Neuronal stem cell (in vitro differentiated cells): ENCODE measurements around the gene FOXD3. TPM values are rescaled to one million over a fixed set of nuclear protein-coding genes. Genes with fewer than 3 reads are reported as not detected.

Experiments
- DNase-seq: peaks from one replicate; pipeline ENCODE4 v3.0.0-alpha.2; 2013; ENCODE audit warnings: low spot score
- H2AFZ ChIP-seq: one replicate; pipeline ENCODE4 v1.6.1; 2013; ENCODE audit warnings: mild to moderate bottlenecking, low read length, inconsistent platforms
- H2AK5ac ChIP-seq: 2 replicates; pipeline ENCODE4 v1.6.1; 2013; ENCODE audit warnings: low read depth, mild to moderate bottlenecking, inconsistent platforms, low read length, moderate library complexity, mixed read lengths
- H2BK120ac ChIP-seq: 2 replicates; pipeline ENCODE4 v1.6.1; 2013; ENCODE audit warnings: low read depth, mild to moderate bottlenecking, inconsistent platforms, low read length, moderate library complexity, mixed read lengths
- H2BK12ac ChIP-seq: one replicate; pipeline ENCODE4 v1.6.1; 2013; ENCODE audit warnings: low read length, inconsistent platforms
- H2BK15ac ChIP-seq: 2 replicates; pipeline ENCODE4 v1.6.1; 2013; ENCODE audit warnings: mild to moderate bottlenecking, low read length, inconsistent platforms, mixed read lengths
- H2BK5ac ChIP-seq: one replicate; pipeline ENCODE4 v1.6.1; 2013; ENCODE audit warnings: inconsistent platforms, mild to moderate bottlenecking, low read length, moderate library complexity
- H3K14ac ChIP-seq: one replicate; pipeline ENCODE4 v1.6.1; 2013; ENCODE audit warnings: low read length, inconsistent platforms
- H3K18ac ChIP-seq: 2 replicates; pipeline ENCODE4 v1.6.1; 2013; ENCODE audit warnings: low read length, inconsistent platforms
- H3K23ac ChIP-seq: 2 replicates; pipeline ENCODE4 v1.6.1; 2013; ENCODE audit warnings: low read depth, mild to moderate bottlenecking, mixed read lengths, low read length, inconsistent platforms; ENCODE audit not compliant: poor library complexity
- H3K27ac ChIP-seq: replicated peaks from 3 replicates; pipeline ENCODE4 v1.5.1; 2013; ENCODE audit warnings: low read length, inconsistent platforms
- H3K27me3 ChIP-seq, 3 experiments: 2 replicates each; pipeline ENCODE4 v1.6.1; 2013; ENCODE audit warnings: low read length in 3 of 3, mild to moderate bottlenecking in 2 of 3, inconsistent platforms in 1 of 3, low read depth in 1 of 3, mixed read lengths in 1 of 3, moderate library complexity in 1 of 3; ENCODE audit not compliant: control insufficient read depth in 3 of 3, insufficient read depth in 3 of 3
- H3K36me3 ChIP-seq, 2 donors: replicated peaks in 1 of 2; 2 replicates each; pipeline ENCODE4 v1.6.1; 2013; ENCODE audit warnings: low read length in 2 of 2; ENCODE audit not compliant: control insufficient read depth in 2 of 2, insufficient read depth in 2 of 2
- H3K4ac ChIP-seq: 2 replicates; pipeline ENCODE4 v1.6.1; 2013; ENCODE audit warnings: inconsistent platforms, mild to moderate bottlenecking, low read length, moderate library complexity
- H3K4me1 ChIP-seq, 2 donors: 1 replicate in 1 of 2; 2 replicates in 1 of 2; pipeline ENCODE4 v1.6.1; 2013; ENCODE audit warnings: low read length in 2 of 2, low read depth in 1 of 2; ENCODE audit not compliant: control insufficient read depth in 2 of 2, insufficient read depth in 1 of 2
- H3K4me2 ChIP-seq: one replicate; pipeline ENCODE4 v1.6.1; 2013; ENCODE audit warnings: mild to moderate bottlenecking, low read length, inconsistent platforms; ENCODE audit not compliant: insufficient read depth, poor library complexity, severe bottlenecking
- H3K4me3 ChIP-seq, 2 donors: 2 replicates each; pipeline ENCODE4 v1.5.1; 2013; ENCODE audit warnings: low read length in 2 of 2, mild to moderate bottlenecking in 2 of 2, inconsistent platforms in 1 of 2, moderate library complexity in 1 of 2
- H3K79me1 ChIP-seq: one replicate; pipeline ENCODE4 v1.6.1; 2013; ENCODE audit warnings: low read depth, mild to moderate bottlenecking, inconsistent platforms, low read length, moderate library complexity
- H3K9ac ChIP-seq: one replicate; pipeline ENCODE4 v1.6.1; 2013; ENCODE audit warnings: mild to moderate bottlenecking, low read depth, low read length, inconsistent platforms; ENCODE audit not compliant: poor library complexity
- H3K9me3 ChIP-seq, 2 donors: replicated peaks in 1 of 2; 2 replicates each; pipeline versions ENCODE3 to v1.6.1; 2013; ENCODE audit warnings: low read length in 2 of 2, mild to moderate bottlenecking in 2 of 2, inconsistent platforms in 1 of 2, low read depth in 1 of 2, mixed read lengths in 1 of 2, moderate library complexity in 1 of 2; ENCODE audit not compliant: control insufficient read depth in 2 of 2, insufficient read depth in 1 of 2
- H4K8ac ChIP-seq: one replicate; pipeline ENCODE4 v1.6.1; 2013; ENCODE audit warnings: low read depth, mild to moderate bottlenecking, inconsistent platforms, low read length, moderate library complexity
- H4K91ac ChIP-seq: one replicate; pipeline ENCODE4 v1.6.1; 2013; ENCODE audit warnings: low read length, low read depth, mild to moderate bottlenecking, inconsistent platforms; ENCODE audit not compliant: poor library complexity
- WGBS, 2 donors: extraction: QIAGEN DNeasy Blood & Tissue Kit; methylation state at CpG; one replicate each; pipeline ENCODE4 v1.1.7; 2013; ENCODE audit warnings: missing lambda C conversion rate in 2 of 2, mixed read lengths in 1 of 2; ENCODE audit not compliant: insufficient read length in 2 of 2, insufficient replicate concordance in 1 of 2; ENCODE audit errors: extremely low coverage in 2 of 2; 5-methylcytosine and 5-hydroxymethylcytosine counted together
- small RNA-seq: library from polyadenylated mRNA; stranded (forward); fragments of <200 nt; extraction: miRNeasy Mini kit (QIAGEN cat#:217004); gene quantifications from one replicate; pipeline ENCODE3, GENCODE V24; 2013; ENCODE audit not compliant: insufficient read depth

The FOXD3 gene

DNA sequence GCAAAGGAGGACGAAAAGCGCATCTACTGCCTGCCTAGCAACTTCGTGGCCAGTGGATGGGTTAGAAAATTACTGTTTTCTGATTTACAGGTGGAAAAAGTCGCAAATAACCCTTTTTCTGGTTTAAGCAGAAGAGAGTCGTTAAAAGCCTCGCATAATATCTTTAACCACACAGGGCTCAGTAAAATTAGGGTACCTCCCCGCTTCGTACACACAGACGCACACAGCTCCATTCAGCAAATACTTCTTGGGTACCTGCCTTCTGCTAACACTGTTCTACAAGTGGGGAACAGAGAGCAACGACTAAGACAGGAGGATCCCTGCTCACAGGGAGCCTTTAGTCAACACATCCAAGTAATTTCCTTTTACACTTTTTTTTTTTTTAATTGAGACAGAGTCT lies 45.8 kb downstream of the FOXD3 start:
- no peak overlapping the region for H2AK5ac ChIP-seq
- H3K27me3 ChIP-seq = peaks cover 0 to 3% (median 0%) of the 10 kb centered on the region in 3 experiments
- no peak overlapping the region for H2BK12ac ChIP-seq
- H3K9ac ChIP-seq = peak overlapping the region; percentile 99
- H3K9me3 ChIP-seq = no peaks in the 10 kb centered on the region
- no peak overlapping the region for H2BK120ac ChIP-seq
- no peak for DNase-seq
- no peaks in the 10 kb centered on the region for H3K79me1 ChIP-seq
- no peak overlapping the region for H3K27ac ChIP-seq
- peak overlapping the region; percentile 52 for H4K8ac ChIP-seq
- peak overlapping the region; percentile 100 for H3K18ac ChIP-seq
- peak overlapping the region; percentile 99 for H3K14ac ChIP-seq
- no peak overlapping the region for H3K4ac ChIP-seq
- no peak overlapping the region for H4K91ac ChIP-seq
- WGBS, 2 donors = no CpG with 5 or more reads among the region's 10 CpGs
- no peak overlapping the region for H2BK15ac ChIP-seq
- H3K4me1 ChIP-seq = peaks cover 4 to 5% of the 10 kb centered on the region in 2 donors
- H3K36me3 ChIP-seq = peaks cover 0 to 27% of the 10 kb centered on the region in 2 donors
- peak overlapping the region; percentile 96 to 97 for H3K4me3 ChIP-seq
- peak overlapping the region; percentile 98 for H2BK5ac ChIP-seq
- H3K23ac ChIP-seq = no peak overlapping the region
- H3K4me2 ChIP-seq = peak overlapping the region; percentile 80
- peak overlapping the region; percentile 100 for H2AFZ ChIP-seq

Small RNA genes lying within 50 kb of the gene (small RNA-seq; reads per million reads assigned to genes)
- gene MIR6068 (not detected), gene RF00019 (not detected)
